IMR-90 (cell line): Measurements from ENCODE around the gene OR2H2. TPM values are rescaled to one million over a fixed set of nuclear protein-coding genes. Genes with fewer than 3 reads are reported as not detected.

ENCODE experiments used
- ATAC-seq: fragments of 200-7000 bp; cut with Tn5 transposase; 2 replicates; pipeline ENCODE4 v1.9.1; 2020; ENCODE audit warnings: low read depth, mild to moderate bottlenecking, moderate library complexity
- BruUV-seq: library from RNA; stranded (reverse); fragments of 400-500 nt; replicated peaks from 2 replicates; lab custom pipeline; 2021; lab: Mats Ljungman, UMichigan
- CTCF ChIA-PET: fragments of 300-600 bp; formaldehyde crosslinking; extraction: SDS; loops from one replicate; lab custom pipeline; 2021; ENCODE audit warnings: antibody characterized with exemption; lab: Yijun Ruan, JAX
- POLR2A ChIA-PET: fragments of 300-600 bp; sonication (Branson Sonifier 250); formaldehyde crosslinking; loops from one replicate; lab custom pipeline; 2022; ENCODE audit warnings: antibody characterized with exemption; ENCODE audit not compliant: unreplicated experiment; lab: Charles Lee
- DNase-seq: peaks from one replicate; pipeline ENCODE4 v3.0.0; 2013
- H2AFZ ChIP-seq: replicated peaks from 2 replicates; pipeline ENCODE3; 2013; ENCODE audit warnings: low read length, mild to moderate bottlenecking; ENCODE audit not compliant: poor library complexity
- H2AK5ac ChIP-seq: 2 replicates; pipeline ENCODE4 v1.6.1; 2013; ENCODE audit warnings: low read depth, low read length, inconsistent platforms
- H2AK9ac ChIP-seq: replicated peaks from 2 replicates; pipeline ENCODE3; 2013; ENCODE audit warnings: mild to moderate bottlenecking, low read depth, low read length, moderate library complexity; ENCODE audit not compliant: poor library complexity
- H2BK120ac ChIP-seq: 2 replicates; pipeline ENCODE4 v1.6.1; 2013; ENCODE audit warnings: low read depth, low read length, inconsistent platforms
- H2BK15ac ChIP-seq: 3 replicates; pipeline ENCODE4 v1.6.1; 2013; ENCODE audit warnings: low read depth, low read length, inconsistent platforms
- H2BK20ac ChIP-seq: 2 replicates; pipeline ENCODE4 v1.6.1; 2013; ENCODE audit warnings: low read depth, mild to moderate bottlenecking, inconsistent platforms, low read length, moderate library complexity
- H2BK5ac ChIP-seq: 2 replicates; pipeline ENCODE4 v1.6.1; 2013; ENCODE audit warnings: mild to moderate bottlenecking, low read depth, low read length, inconsistent platforms; ENCODE audit not compliant: poor library complexity, severe bottlenecking
- H3K14ac ChIP-seq: replicated peaks from 2 replicates; pipeline ENCODE4 v1.6.1; 2013; ENCODE audit warnings: low read depth, low read length, inconsistent platforms
- H3K18ac ChIP-seq: 2 replicates; pipeline ENCODE4 v1.6.1; 2013; ENCODE audit warnings: low read depth, low read length, control low read depth
- H3K23ac ChIP-seq: 2 replicates; pipeline ENCODE4 v1.6.1; 2013; ENCODE audit warnings: low read depth, low read length, inconsistent platforms
- H3K27ac ChIP-seq: 2 replicates; pipeline ENCODE4 v1.5.1; 2013; ENCODE audit warnings: mild to moderate bottlenecking, control low read depth, low read length; ENCODE audit not compliant: insufficient read depth
- H3K27me3 ChIP-seq: 2 replicates; pipeline ENCODE4 v1.6.1; 2013; ENCODE audit warnings: low read length; ENCODE audit not compliant: control insufficient read depth, insufficient read depth
- H3K36me3 ChIP-seq: 2 replicates; pipeline ENCODE4 v1.6.1; 2013; ENCODE audit warnings: low read length, mixed read lengths; ENCODE audit not compliant: control insufficient read depth, insufficient read depth
- H3K4ac ChIP-seq: 2 replicates; pipeline ENCODE4 v1.6.1; 2013; ENCODE audit warnings: low read depth, low read length, inconsistent platforms
- H3K4me1 ChIP-seq: 2 replicates; pipeline ENCODE4 v1.6.1; 2013; ENCODE audit warnings: low read length, mixed read lengths; ENCODE audit not compliant: control insufficient read depth, insufficient read depth
- H3K4me2 ChIP-seq: 2 replicates; pipeline ENCODE4 v1.6.1; 2013; ENCODE audit warnings: low read depth, mild to moderate bottlenecking, control low read depth, low read length, moderate library complexity
- H3K4me3 ChIP-seq: 2 replicates; pipeline ENCODE4 v1.5.1; 2013; ENCODE audit warnings: low read depth, mild to moderate bottlenecking, control low read depth, low read length, moderate library complexity; ENCODE audit not compliant: insufficient read depth
- H3K56ac ChIP-seq: 2 replicates; pipeline ENCODE4 v1.6.1; 2013; ENCODE audit warnings: low read length, inconsistent platforms; ENCODE audit not compliant: insufficient read depth; ENCODE audit errors: extremely low read depth
- H3K79me1 ChIP-seq, 2 experiments: 2 replicates each; pipeline ENCODE4 v1.6.1; 2013; ENCODE audit warnings: low read length in 2 of 2, inconsistent platforms in 1 of 2, low read depth in 1 of 2
- H3K9ac ChIP-seq: 2 replicates; pipeline ENCODE4 v1.6.1; 2013; ENCODE audit warnings: low read depth, low read length, control low read depth
- H3K9me1 ChIP-seq: 2 replicates; pipeline ENCODE4 v1.6.1; 2013; ENCODE audit warnings: low read length, inconsistent platforms; ENCODE audit not compliant: insufficient read depth
- H3K9me3 ChIP-seq: 2 replicates; pipeline ENCODE4 v1.6.1; 2013; ENCODE audit warnings: low read length; ENCODE audit not compliant: control insufficient read depth, insufficient read depth
- H4K20me1 ChIP-seq: 2 replicates; pipeline ENCODE4 v1.6.1; 2013; ENCODE audit warnings: low read length, inconsistent platforms; ENCODE audit not compliant: insufficient read depth
- H4K5ac ChIP-seq: 2 replicates; pipeline ENCODE4 v1.6.1; 2013; ENCODE audit warnings: mild to moderate bottlenecking, low read depth, low read length, control low read depth
- H4K8ac ChIP-seq, 2 experiments: 2 replicates each; pipeline ENCODE4 v1.6.1; 2013; ENCODE audit warnings: low read depth in 2 of 2, low read length in 2 of 2, control low read depth in 1 of 2, inconsistent platforms in 1 of 2
- H4K91ac ChIP-seq: 2 replicates; pipeline ENCODE4 v1.6.1; 2013; ENCODE audit warnings: low read depth, low read length, inconsistent platforms; ENCODE audit not compliant: insufficient read depth
- CTCF ChIP-seq: conservative IDR thresholded peaks from 2 replicates; pipeline ENCODE4 v1.5.1; 2012; ENCODE audit warnings: mild to moderate bottlenecking, low read depth, low read length, improper control_type of control experiment
- MAZ ChIP-seq: IDR thresholded peaks from 2 replicates; pipeline ENCODE4 v1.6.1; 2012; ENCODE audit warnings: low read depth, mild to moderate bottlenecking, low read length, improper control_type of control experiment, moderate library complexity, borderline replicate concordance
- MXI1 ChIP-seq: IDR thresholded peaks from 2 replicates; pipeline ENCODE4 v1.6.1; 2012; ENCODE audit warnings: low read depth, mild to moderate bottlenecking, low read length, moderate library complexity, borderline replicate concordance
- RCOR1 ChIP-seq: IDR thresholded peaks from 2 replicates; pipeline ENCODE4 v1.6.1; 2012; ENCODE audit warnings: mild to moderate bottlenecking, low read length, improper control_type of control experiment; ENCODE audit not compliant: insufficient replicate concordance
- WGBS, 2 experiments: methylation state at CpG; one replicate each; pipeline versions ENCODE4 v1.1.5 to v1.1.7; 2013; ENCODE audit warnings: missing lambda C conversion rate in 2 of 2; ENCODE audit not compliant: insufficient read length in 1 of 2; ENCODE audit errors: extremely low coverage in 2 of 2; 5-methylcytosine and 5-hydroxymethylcytosine counted together
- dilution Hi-C: fragments of 300-500 bp; cut with HindIII; formaldehyde crosslinking; loops from one replicate; pipeline ENCODE4 v1.14.3; 2018; ENCODE audit warnings: low sequenced_read_pairs; ENCODE audit not compliant: unreplicated experiment
- in situ Hi-C: fragments of 300-500 bp; cut with MboI; formaldehyde crosslinking; loops from 3 replicates; pipeline ENCODE4 v1.14.3; 2019; ENCODE audit warnings: low sequenced_read_pairs, inconsistent platforms, mixed read lengths
- intact Hi-C: fragments of 100-400 bp; cut with micrococcal nuclease; formaldehyde crosslinking; loops from 2 replicates; pipeline ENCODE4 v1.10.0; 2022
- polyA plus RNA-seq, 3 experiments: library from polyadenylated mRNA; depleted of rRNA; stranded (reverse); fragments of >200 nt; gene quantifications; 2 replicates each; pipeline ENCODE4 v1.2.3, GENCODE V29; 2012; ENCODE audit warnings: low replicate concordance in 1 of 3
- total RNA-seq: library from RNA; depleted of rRNA; stranded (reverse); fragments of >200 nt; gene quantifications from 2 replicates; pipeline ENCODE4 v1.2.3, GENCODE V29; 2012

Gene OR2H2
- total and polyA plus RNA-seq, 2 of the 4 experiments (the other 2 are of a cell fraction), result not detected

- peak within 1 kb of the TSS; percentile 98 for H2AFZ ChIP-seq
- no peak within 1 kb of the TSS; the same call in 2 of the 3 replicates for H2BK15ac ChIP-seq
- CTCF ChIA-PET, result interaction anchor here (1.1 to 1.8 kb wide), 3 partner anchors 15 to 21 kb away, joined by 4 to 11 read pairs (median 6); no protein-coding TSS in a partner anchor
- POLR2A ChIA-PET, result interaction anchor here (0.7 to 1.0 kb wide), 2 partner anchors 19 to 1907 kb away, joined by 3 to 4 read pairs; no protein-coding TSS in a partner anchor
- peak within 1 kb of the TSS; percentile 15; the same call in 1 of the 2 replicates for H3K18ac ChIP-seq
- peak within 1 kb of the TSS; percentile 89 for H3K14ac ChIP-seq
- peaks cover 9% of the 10 kb centered on the region; the same call in 1 of the 2 replicates for H3K9me1 ChIP-seq
- in situ Hi-C loops, result no loop called here
- WGBS, 2 experiments, result 0% methylated on average over 2 of the region's 57 CpGs; no CpG with 5 or more reads in 1 of the 2 experiments
- H3K79me1 ChIP-seq, result peaks cover 8 to 32% of the 10 kb centered on the region in 2 experiments; a peak in 3 of 4 replicates
- H3K4me2 ChIP-seq, result peak within 1 kb of the TSS; percentile 87
- H3K56ac ChIP-seq, result no peak within 1 kb of the TSS; the same call in 1 of the 2 replicates
- H2BK5ac ChIP-seq, result peak within 1 kb of the TSS; percentile 14
- H4K8ac ChIP-seq, result peak within 1 kb of the TSS; percentile 66 to 76; a peak in 2 of 4 replicates
- DNase-seq (peak; percentile 79), ATAC-seq (peak; percentile 90)
- peak within 1 kb of the TSS; percentile 98 for H3K23ac ChIP-seq
- H3K36me3 ChIP-seq, result no peaks in the 10 kb centered on the region
- H3K27me3 ChIP-seq, result no peaks in the 10 kb centered on the region
- H3K4me3 ChIP-seq, result peak within 1 kb of the TSS; percentile 77
- TF ChIP-seq CTCF (no peak), MXI1 (peak; percentile 16; the same call in 1 of the 2 replicates), RCOR1 (no peak), MAZ (peak; percentile 100)
- H2AK9ac ChIP-seq, result peak within 1 kb of the TSS; percentile 86
- peaks cover 11% of the 10 kb centered on the region for H3K4me1 ChIP-seq
- peak within 1 kb of the TSS; percentile 48 for H2AK5ac ChIP-seq
- peak within 1 kb of the TSS; percentile 47 for H2BK120ac ChIP-seq
- H3K27ac ChIP-seq, result peak within 1 kb of the TSS; percentile 62
- peak within 1 kb of the TSS; percentile 40; the same call in 1 of the 2 replicates for H2BK20ac ChIP-seq
- dilution Hi-C loops, result no loop called here
- intact Hi-C loops, result loop anchor here (5.0 kb wide), 2 partner anchors 119 to 1406 kb away; partner anchors contain the start of gene ZSCAN9
- peak within 1 kb of the TSS; percentile 21; the same call in 1 of the 2 replicates for H4K5ac ChIP-seq
- H4K20me1 ChIP-seq, result peaks cover 4% of the 10 kb centered on the region
- no peaks in the 10 kb centered on the region for H3K9me3 ChIP-seq
- no TSS peak for BruUV-seq
- H3K4ac ChIP-seq, result peak within 1 kb of the TSS; percentile 77
- peak within 1 kb of the TSS; percentile 56 for H3K9ac ChIP-seq
- peak within 1 kb of the TSS; percentile 75 for H4K91ac ChIP-seq
Measured at GRCh38 chr6:29632789-29633533, 48.0 kb downstream of the OR2H2 start, which contains the start of gene GABBR1. GABBR1 (minus strand) TSS chr6:29633183; CDS start chr6:29632385, 798 bp downstream.
